Measurements from ENCODE around the gene BPGM.
"Not testable (repeated sequence)": the region's sequence is repeated elsewhere in the genome, so short reads cannot be mapped to it uniquely, and the experiment has no call there.

- not testable (repeated sequence) for TF ChIP-seq CTCF, POLR2A (IDR thresholded peaks at IDR 0.05)
Observed at GRCh38 chr7:134641981-134642380, 4.7 kb upstream of the BPGM start.

Data from tibial nerve (tissue), 3 donors.